ENCODE data around the gene CAMSAP2.

CAMSAP2 gene

GRCh38 chr1:200869753-200870391, 131.2 kb downstream of the CAMSAP2 start:
- in situ Hi-C loops (cut with HindIII; ENCODE audit: low pct_unique_long_range_greater_than_20kb, low sequenced_read_pairs), result no loop called here
- no peak for TF ChIP-seq JUND (IDR thresholded peaks at IDR 0.05; ENCODE audit: low read depth)
- DNase-seq (ENCODE audit: low read depth in 1 of 2, low spot score in 1 of 2), result no peak

GRCh38 chr1:200872446-200873115, 133.9 kb downstream of the CAMSAP2 start, which contains the start of gene GPR25:
Gene GPR25, plus strand, starts transcription at chr1:200872981. Its CDS starts 57 bp downstream, at chr1:200873038.
- in situ Hi-C loops (cut with HindIII; ENCODE audit: low pct_unique_long_range_greater_than_20kb, low sequenced_read_pairs), result no loop called here
- TF ChIP-seq JUND (IDR thresholded peaks at IDR 0.05; ENCODE audit: low read depth), result no peak
- no peak for DNase-seq (ENCODE audit: low read depth in 1 of 2, low spot score in 1 of 2)

- in situ Hi-C loops (cut with HindIII; ENCODE audit: low pct_unique_long_range_greater_than_20kb, low sequenced_read_pairs), result no loop called here
- DNase-seq (ENCODE audit: low read depth in 1 of 2, low spot score in 1 of 2), result no peak
- TF ChIP-seq JUND (IDR thresholded peaks at IDR 0.05; ENCODE audit: low read depth), result no peak
Observed at GRCh38 chr1:200873116-200873670, 134.5 kb downstream of the CAMSAP2 start.

GRCh38 chr1:200873671-200874397, 135.1 kb downstream of the CAMSAP2 start:
- no peak for TF ChIP-seq JUND (IDR thresholded peaks at IDR 0.05; ENCODE audit: low read depth)
- in situ Hi-C loops (cut with HindIII; ENCODE audit: low pct_unique_long_range_greater_than_20kb, low sequenced_read_pairs), result no loop called here

GRCh38 chr1:200874694-200875093, 136.0 kb downstream of the CAMSAP2 start:
- in situ Hi-C loops (cut with HindIII; ENCODE audit: low pct_unique_long_range_greater_than_20kb, low sequenced_read_pairs), result no loop called here
- no peak for DNase-seq (ENCODE audit: low read depth in 1 of 2, low spot score in 1 of 2)
- no peak for TF ChIP-seq JUND (IDR thresholded peaks at IDR 0.05; ENCODE audit: low read depth)

More at GRCh38 chr1:200873671-200874397, 135.1 kb downstream of the CAMSAP2 start:
- DNase-seq (ENCODE audit: low read depth in 1 of 2, low spot score in 1 of 2), result no peak

GRCh38 chr1:200875416-200875815, 136.7 kb downstream of the CAMSAP2 start:
- no peak for TF ChIP-seq JUND (IDR thresholded peaks at IDR 0.05; ENCODE audit: low read depth)
- DNase-seq (ENCODE audit: low read depth in 1 of 2, low spot score in 1 of 2), result no peak
- in situ Hi-C loops (cut with HindIII; ENCODE audit: low pct_unique_long_range_greater_than_20kb, low sequenced_read_pairs), result no loop called here

GRCh38 chr1:200877010-200877409, 138.3 kb downstream of the CAMSAP2 start:
- DNase-seq (ENCODE audit: low read depth in 1 of 2, low spot score in 1 of 2), result no peak
- no peak for TF ChIP-seq JUND (IDR thresholded peaks at IDR 0.05; ENCODE audit: low read depth)
- in situ Hi-C loops (cut with HindIII; ENCODE audit: low pct_unique_long_range_greater_than_20kb, low sequenced_read_pairs), result no loop called here

GRCh38 chr1:200877839-200878551, 139.3 kb downstream of the CAMSAP2 start:
- no peak for DNase-seq (ENCODE audit: low read depth in 1 of 2, low spot score in 1 of 2)
- in situ Hi-C loops (cut with HindIII; ENCODE audit: low pct_unique_long_range_greater_than_20kb, low sequenced_read_pairs), result no loop called here
- no peak for TF ChIP-seq JUND (IDR thresholded peaks at IDR 0.05; ENCODE audit: low read depth)

GRCh38 chr1:200880212-200880611, 141.5 kb downstream of the CAMSAP2 start:
- in situ Hi-C loops (cut with HindIII; ENCODE audit: low pct_unique_long_range_greater_than_20kb, low sequenced_read_pairs), result no loop called here
- no peak for DNase-seq (ENCODE audit: low read depth in 1 of 2, low spot score in 1 of 2)
- no peak for TF ChIP-seq JUND (IDR thresholded peaks at IDR 0.05; ENCODE audit: low read depth)

- in situ Hi-C loops (cut with HindIII; ENCODE audit: low pct_unique_long_range_greater_than_20kb, low sequenced_read_pairs), result no loop called here
- no peak for DNase-seq (ENCODE audit: low read depth in 1 of 2, low spot score in 1 of 2)
- TF ChIP-seq JUND (IDR thresholded peaks at IDR 0.05; ENCODE audit: low read depth), result no peak
Observed at GRCh38 chr1:200883118-200883517, 144.4 kb downstream of the CAMSAP2 start.

GRCh38 chr1:200885623-200886402, 147.1 kb downstream of the CAMSAP2 start:
- no peak for TF ChIP-seq JUND (IDR thresholded peaks at IDR 0.05; ENCODE audit: low read depth)
- in situ Hi-C loops (cut with HindIII; ENCODE audit: low pct_unique_long_range_greater_than_20kb, low sequenced_read_pairs), result no loop called here
- DNase-seq (ENCODE audit: low read depth in 1 of 2, low spot score in 1 of 2), result no peak

Data from T47D (cell line).